RCC 7860 (cell line): ENCODE data around the gene FOXL1.

ENCODE experiments used
- DNase-seq: peaks from one replicate; pipeline ENCODE4 v3.0.0-alpha.2; 2015; ENCODE audit warnings: low spot score
- FAIRE-seq: peaks from 2 replicates; lab custom pipeline; 2012; peaks lifted over from hg19 to GRCh38; lab: Jason Lieb, UNC

The FOXL1 gene

GRCh38 chr16:86578061-86578599 lies at the start of gene FOXL1:
Gene FOXL1 (plus strand): TSS chr16:86578549. CDS start chr16:86578724, 175 bp downstream.
- DNase-seq: no peak
- FAIRE-seq: no peak

GRCh38 chr16:86529160-86529559 lies 49.2 kb upstream of the FOXL1 start:
- peak; percentile 8 for DNase-seq
- no peak for FAIRE-seq

GRCh38 chr16:86530251-86531190 lies 47.8 kb upstream of the FOXL1 start:
- FAIRE-seq (no peak), DNase-seq (no peak)

GRCh38 chr16:86531191-86531545 lies 47.2 kb upstream of the FOXL1 start:
- FAIRE-seq (no peak), DNase-seq (no peak)

- FAIRE-seq: no peak
- no peak for DNase-seq
Observed at GRCh38 chr16:86531641-86532525, 46.5 kb upstream of the FOXL1 start.

- FAIRE-seq: no peak
- DNase-seq: no peak
Observed at GRCh38 chr16:86532526-86532815, 45.9 kb upstream of the FOXL1 start.

GRCh38 chr16:86533076-86533475 lies 45.3 kb upstream of the FOXL1 start:
- FAIRE-seq: no peak
- no peak for DNase-seq

- DNase-seq: no peak
- no peak for FAIRE-seq
Observed at GRCh38 chr16:86533767-86534351, 44.5 kb upstream of the FOXL1 start.

- DNase-seq (no peak), FAIRE-seq (no peak)
Observed at GRCh38 chr16:86534779-86535615, 43.4 kb upstream of the FOXL1 start.

GRCh38 chr16:86536621-86537020 lies 41.7 kb upstream of the FOXL1 start:
- FAIRE-seq (no peak), DNase-seq (no peak)

GRCh38 chr16:86537486-86537885 lies 40.9 kb upstream of the FOXL1 start:
- DNase-seq (no peak), FAIRE-seq (no peak)

GRCh38 chr16:86538196-86538780 lies 40.1 kb upstream of the FOXL1 start:
- DNase-seq (no peak), FAIRE-seq (no peak)

GRCh38 chr16:86540894-86541293 lies 37.5 kb upstream of the FOXL1 start:
- DNase-seq: no peak
- FAIRE-seq: no peak

- FAIRE-seq (no peak), DNase-seq (no peak)
Observed at GRCh38 chr16:86541560-86541959, 36.8 kb upstream of the FOXL1 start.

- DNase-seq (no peak), FAIRE-seq (no peak)
Observed at GRCh38 chr16:86542756-86543750, 35.3 kb upstream of the FOXL1 start.

GRCh38 chr16:86545481-86545880 lies 32.9 kb upstream of the FOXL1 start:
- FAIRE-seq (no peak), DNase-seq (no peak)

GRCh38 chr16:86545954-86546637 lies 32.3 kb upstream of the FOXL1 start:
- DNase-seq: no peak
- no peak for FAIRE-seq

- DNase-seq: no peak
Observed at GRCh38 chr16:86546638-86547013, 31.7 kb upstream of the FOXL1 start.

More at GRCh38 chr16:86546638-86547013, 31.7 kb upstream of the FOXL1 start:
- FAIRE-seq: no peak
